ENCODE measurements around the gene LIMCH1. TPM values are rescaled to one million over a fixed set of nuclear protein-coding genes. Genes with fewer than 3 reads are reported as not detected.
"Not testable (repeated sequence)": the region's sequence is repeated elsewhere in the genome, so short reads cannot be mapped to it uniquely, and the experiment has no call there.

Gene LIMCH1
- total and polyA plus RNA-seq, 11 donors = 50.9 to 345 (median 233) TPM

GRCh38 chr4:41727861-41728572 lies 190.1 kb downstream of the LIMCH1 start:
- Histone ChIP-seq H3K9me3 (peaks cover 0 to 18% (median 5%) of the 10 kb centered on the region in 12 donors), H3K36me3 (no peaks in the 10 kb centered on the region), H3K27ac (no peak overlapping the region), H3K27me3 (peaks cover 0 to 53% (median 4%) of the 10 kb centered on the region in 9 donors), H3K4me3 (no peak overlapping the region), H3K4me1 (no peaks in the 10 kb centered on the region)
- intact Hi-C loops (cut with DNase I) = no loop called here
- ATAC-seq (no peak), DNase-seq (no peak)
- TF ChIP-seq POLR2A (IDR thresholded peaks at IDR 0.05) = no peak
- no peak for TF ChIP-seq CTCF (IDR thresholded peaks at IDR 0.05)
- 62 to 67% (median 65%) methylated on average over 4 of the region's 4 CpGs for WGBS, 4 donors

GRCh38 chr4:41728573-41728913 lies 190.6 kb downstream of the LIMCH1 start:
- intact Hi-C loops (cut with DNase I) = no loop called here
- Histone ChIP-seq H3K4me1 (no peaks in the 10 kb centered on the region), H3K4me3 (no peak overlapping the region), H3K9me3 (peaks cover 0 to 18% (median 5%) of the 10 kb centered on the region in 12 donors), H3K36me3 (no peaks in the 10 kb centered on the region), H3K27me3 (peaks cover 0 to 56% (median 9%) of the 10 kb centered on the region in 9 donors), H3K27ac (no peak overlapping the region)
- ATAC-seq (no peak), DNase-seq (no peak)
- WGBS, 4 donors = 71 to 82% (median 76%) methylated on average over 3 of the region's 3 CpGs
- TF ChIP-seq POLR2A (IDR thresholded peaks at IDR 0.05) (no peak), CTCF (IDR thresholded peaks at IDR 0.05) (no peak)

GRCh38 chr4:41731569-41732126 lies 193.7 kb downstream of the LIMCH1 start:
- no peak for ATAC-seq
- TF ChIP-seq CTCF (IDR thresholded peaks at IDR 0.05) (no peak), POLR2A (IDR thresholded peaks at IDR 0.05) (no peak)
- 38 to 51% (median 46%) methylated on average over 12 of the region's 12 CpGs for WGBS, 4 donors
- no peaks in the 10 kb centered on the region for H3K4me1 ChIP-seq
- H3K27me3 ChIP-seq = peaks cover 0 to 61% (median 9%) of the 10 kb centered on the region in 9 donors
- no peaks in the 10 kb centered on the region for H3K9me3 ChIP-seq
- DNase-seq = no peak
- intact Hi-C loops (cut with DNase I) = no loop called here
- H3K27ac ChIP-seq = no peak overlapping the region
- no peak overlapping the region for H3K4me3 ChIP-seq
- H3K36me3 ChIP-seq = no peaks in the 10 kb centered on the region

GRCh38 chr4:41734371-41734770 lies 196.4 kb downstream of the LIMCH1 start:
- Histone ChIP-seq H3K4me3 (no peak overlapping the region), H3K27ac (no peak overlapping the region), H3K36me3 (no peaks in the 10 kb centered on the region), H3K9me3 (no peaks in the 10 kb centered on the region), H3K27me3 (peaks cover 0 to 58% (median 13%) of the 10 kb centered on the region in 9 donors), H3K4me1 (no peaks in the 10 kb centered on the region)
- 65 to 73% (median 71%) methylated on average over 3 of the region's 3 CpGs for WGBS, 4 donors
- intact Hi-C loops (cut with DNase I) = no loop called here
- ATAC-seq (no peak), DNase-seq (no peak)
- TF ChIP-seq CTCF (IDR thresholded peaks at IDR 0.05) (no peak), POLR2A (IDR thresholded peaks at IDR 0.05) (no peak)

GRCh38 chr4:41737491-41737890 lies 199.5 kb downstream of the LIMCH1 start:
- H3K4me1 ChIP-seq; ATAC-seq; H3K27ac ChIP-seq; intact Hi-C loops (cut with DNase I); H3K9me3 ChIP-seq; H3K36me3 ChIP-seq; H3K4me3 ChIP-seq; DNase-seq: not testable (repeated sequence)
- 58 to 74% (median 71%) methylated on average over 8 of the region's 8 CpGs for WGBS, 4 donors
- H3K27me3 ChIP-seq = peaks cover 0 to 81% (median 18%) of the 10 kb centered on the region in 9 donors
